ENCODE results near the gene TOP2B. TPM values are rescaled to one million over a fixed set of nuclear protein-coding genes. Genes with fewer than 3 reads are reported as not detected.
A peak's percentile ranks its signal among the peaks of the same experiment; 100 is the strongest.

TOP2B gene
- total RNA-seq (2021; ENCODE audit: unreplicated experiment) (63.1 TPM), Bru-seq, nascent RNA (percentile 82 among the genes with signal in this experiment), BruChase-seq, experiment 1, labeled RNA remaining after a 2-hour chase (percentile 82 among the genes with signal in this experiment), BruChase-seq, experiment 2, labeled RNA remaining after a 6-hour chase (percentile 88 among the genes with signal in this experiment)
- 26.1 TPM for polyA plus RNA-seq (2012; ENCODE audit: insufficient read length)
- long read RNA-seq, full-length matches to known transcripts: 120 of 188 reads
- long read RNA-seq, partial matches to known transcripts: 50 of 188 reads
- long read RNA-seq, other reads (novel, unspliced or antisense): 18 of 188 reads

- in situ Hi-C loops (cut with HindIII; ENCODE audit: low pct_unique_long_range_greater_than_20kb, low sequenced_read_pairs) (no loop called here), intact Hi-C loops (cut with micrococcal nuclease; ENCODE audit: unreplicated experiment) (no loop called here)
- Histone ChIP-seq H3K9me3 (ENCODE audit: control insufficient read depth, insufficient read depth, low read depth, low read length) (no peaks in the 10 kb centered on the region), H3K27me3 (ENCODE audit: control insufficient read depth, insufficient read depth, low read length) (no peaks in the 10 kb centered on the region), H3K27ac (ENCODE audit: low read length) (peak within 1 kb of the TSS; percentile 70), H3K4me3 (ENCODE audit: low read depth in 2 of 2, low read length in 2 of 2) (peak within 1 kb of the TSS; percentile 56 to 81), H3K4me1 (ENCODE audit: control insufficient read depth, insufficient read depth, low read length) (peaks cover 17% of the 10 kb centered on the region), H3K36me3 (ENCODE audit: control insufficient read depth, insufficient read depth, low read length) (no peaks in the 10 kb centered on the region)
- DNase-seq (ENCODE audit: low read depth, low spot score) (peak; percentile 74), ATAC-seq (peak; percentile 99)
- ChIA-PET POLR2A (no interaction called here), CTCF (no interaction called here)
- no TSS peak for BruUV-seq (replicated peaks)
- TF ChIP-seq TCF7L2 (IDR thresholded peaks at IDR 0.05; ENCODE audit: low read depth, low read length) (no peak), POLR2AphosphoS5 (IDR thresholded peaks at IDR 0.05; ENCODE audit: low read depth, low read length) (peak; percentile 26; the same call in 1 of the 2 replicates)
Observed at GRCh38 chr3:25664812-25665314, at the start of gene TOP2B. Gene TOP2B (minus strand): TSS chr3:25664907. CDS start chr3:25664297, 610 bp downstream.

GRCh38 chr3:25713341-25713985 is 48.8 kb upstream of the TOP2B start:
- CTCF ChIA-PET: no interaction called here
- Histone ChIP-seq H3K36me3 (ENCODE audit: control insufficient read depth, insufficient read depth, low read length) (no peaks in the 10 kb centered on the region), H3K27ac (ENCODE audit: low read length) (no peak overlapping the region), H3K4me3 (ENCODE audit: low read depth in 2 of 2, low read length in 2 of 2) (no peak overlapping the region), H3K27me3 (ENCODE audit: control insufficient read depth, insufficient read depth, low read length) (no peaks in the 10 kb centered on the region), H3K9me3 (ENCODE audit: control insufficient read depth, insufficient read depth, low read depth, low read length) (no peaks in the 10 kb centered on the region), H3K4me1 (ENCODE audit: control insufficient read depth, insufficient read depth, low read length) (no peaks in the 10 kb centered on the region)
- in situ Hi-C loops (cut with HindIII; ENCODE audit: low pct_unique_long_range_greater_than_20kb, low sequenced_read_pairs) (no loop called here), intact Hi-C loops (cut with micrococcal nuclease; ENCODE audit: unreplicated experiment) (no loop called here)
- ATAC-seq: no peak
- no peak for DNase-seq (ENCODE audit: low read depth, low spot score)
- POLR2A ChIA-PET: no interaction called here
- BruUV-seq (replicated peaks): no TSS peak
- TF ChIP-seq REST (IDR thresholded peaks at IDR 0.05; ENCODE audit: insufficient read depth in 1 of 2, low read depth in 2 of 2, low read length in 1 of 2): no peak
- no peak for TF ChIP-seq CTCF (IDR thresholded peaks at IDR 0.05)
- TF ChIP-seq SIN3A (IDR thresholded peaks at IDR 0.05; ENCODE audit: borderline replicate concordance, insufficient read depth, low read depth, low read length): no peak
- no peak for TF ChIP-seq POLR2AphosphoS5 (IDR thresholded peaks at IDR 0.05; ENCODE audit: low read depth, low read length)
- TF ChIP-seq TCF7L2 (IDR thresholded peaks at IDR 0.05; ENCODE audit: low read depth, low read length): no peak

Data from Panc1 (cell line).